Suppressor macrophage (primary cell): ENCODE data around the gene FKBP5.
"Not testable (repeated sequence)": the region's sequence is repeated elsewhere in the genome, so short reads cannot be mapped to it uniquely, and the experiment has no call there.

Experiments used
- DNase-seq, 4 experiments: peaks; one replicate each; pipeline ENCODE4 v3.0.0-alpha.2; 2020 to 2022

Gene FKBP5

GRCh38 chr6:35535847-35536246 is 152.9 kb downstream of the FKBP5 start:
- DNase-seq = not testable (repeated sequence)

- DNase-seq = no peak
These were observed 154.1 kb downstream of the FKBP5 start for GRCh38 chr6:35534407-35535170.

- no peak for DNase-seq
These were observed 154.7 kb downstream of the FKBP5 start for GRCh38 chr6:35533981-35534380.

- DNase-seq = no peak
These were observed 156.6 kb downstream of the FKBP5 start for GRCh38 chr6:35532126-35532525.

- no peak for DNase-seq
These were observed 164.2 kb downstream of the FKBP5 start for GRCh38 chr6:35524380-35525020.
